HUES48 (cell line): Measurements from ENCODE around the gene TMC7.
"Not testable (repeated sequence)": the region's sequence is repeated elsewhere in the genome, so short reads cannot be mapped to it uniquely, and the experiment has no call there.

Experiments
- H3K27ac ChIP-seq: one replicate; pipeline ENCODE4 v1.7.0; 2013; ENCODE audit warnings: low read depth, low read length, inconsistent platforms
- H3K27me3 ChIP-seq: 2 replicates; pipeline ENCODE4 v1.6.1; 2013; ENCODE audit warnings: mild to moderate bottlenecking, low read length; ENCODE audit not compliant: control insufficient read depth, insufficient read depth
- H3K36me3 ChIP-seq: 2 replicates; pipeline ENCODE4 v1.6.1; 2013; ENCODE audit warnings: low read length; ENCODE audit not compliant: control insufficient read depth, insufficient read depth
- H3K4me1 ChIP-seq: 2 replicates; pipeline ENCODE4 v1.6.1; 2013; ENCODE audit warnings: mild to moderate bottlenecking, low read length; ENCODE audit not compliant: control insufficient read depth, insufficient read depth
- H3K4me3 ChIP-seq: 2 replicates; pipeline ENCODE4 v1.5.1; 2013; ENCODE audit warnings: mild to moderate bottlenecking, low read depth, low read length
- H3K9ac ChIP-seq: 2 replicates; pipeline ENCODE4 v1.6.1; 2013; ENCODE audit warnings: mild to moderate bottlenecking, low read depth, low read length, moderate library complexity
- H3K9me3 ChIP-seq: 2 replicates; pipeline ENCODE4 v1.6.1; 2013; ENCODE audit warnings: low read length; ENCODE audit not compliant: control insufficient read depth, insufficient read depth

Gene TMC7

GRCh38 chr16:18984435-18985005, 786 bp downstream of the TMC7 start:
- Histone ChIP-seq H3K27me3 (no peaks in the 10 kb centered on the region), H3K4me3 (peak overlapping the region; percentile 84), H3K9ac (peak overlapping the region; percentile 83; the same call in 1 of the 2 replicates), H3K27ac (peak overlapping the region; percentile 73), H3K4me1 (no peaks in the 10 kb centered on the region), H3K9me3 (no peaks in the 10 kb centered on the region), H3K36me3 (no peaks in the 10 kb centered on the region)

- not testable (repeated sequence) for H3K4me3 ChIP-seq, H3K4me1 ChIP-seq, H3K36me3 ChIP-seq, H3K27me3 ChIP-seq, H3K9ac ChIP-seq, H3K27ac ChIP-seq, H3K9me3 ChIP-seq
These were observed 1.5 kb downstream of the TMC7 start for GRCh38 chr16:18985256-18985655.

- not testable (repeated sequence) for H3K27me3 ChIP-seq, H3K9me3 ChIP-seq, H3K9ac ChIP-seq, H3K4me3 ChIP-seq, H3K27ac ChIP-seq, H3K36me3 ChIP-seq, H3K4me1 ChIP-seq
These were observed 8.0 kb downstream of the TMC7 start for GRCh38 chr16:18991731-18992130.

GRCh38 chr16:18993531-18993930, 9.8 kb downstream of the TMC7 start:
- not testable (repeated sequence) for H3K9ac ChIP-seq, H3K27ac ChIP-seq, H3K4me3 ChIP-seq, H3K4me1 ChIP-seq, H3K27me3 ChIP-seq, H3K9me3 ChIP-seq, H3K36me3 ChIP-seq

- not testable (repeated sequence) for H3K27me3 ChIP-seq, H3K9ac ChIP-seq, H3K36me3 ChIP-seq, H3K9me3 ChIP-seq, H3K27ac ChIP-seq, H3K4me3 ChIP-seq, H3K4me1 ChIP-seq
These were observed 10.4 kb downstream of the TMC7 start for GRCh38 chr16:18994181-18994580.

- not testable (repeated sequence) for H3K4me1 ChIP-seq, H3K27me3 ChIP-seq, H3K36me3 ChIP-seq, H3K9me3 ChIP-seq, H3K4me3 ChIP-seq, H3K27ac ChIP-seq, H3K9ac ChIP-seq
These were observed 11.7 kb downstream of the TMC7 start for GRCh38 chr16:18995406-18995805.

GRCh38 chr16:18996536-18996935, 12.8 kb downstream of the TMC7 start:
- not testable (repeated sequence) for H3K9ac ChIP-seq, H3K4me3 ChIP-seq, H3K4me1 ChIP-seq, H3K36me3 ChIP-seq, H3K27ac ChIP-seq, H3K9me3 ChIP-seq, H3K27me3 ChIP-seq

- not testable (repeated sequence) for H3K4me3 ChIP-seq, H3K9ac ChIP-seq, H3K36me3 ChIP-seq, H3K27ac ChIP-seq, H3K27me3 ChIP-seq, H3K9me3 ChIP-seq, H3K4me1 ChIP-seq
These were observed 13.3 kb downstream of the TMC7 start for GRCh38 chr16:18997001-18997400.

- H3K4me3 ChIP-seq = no peak overlapping the region
- H3K36me3 ChIP-seq = no peaks in the 10 kb centered on the region
- no peak overlapping the region for H3K27ac ChIP-seq
- no peaks in the 10 kb centered on the region for H3K27me3 ChIP-seq
- H3K9me3 ChIP-seq = no peaks in the 10 kb centered on the region
- H3K9ac ChIP-seq = no peak overlapping the region
- H3K4me1 ChIP-seq = no peaks in the 10 kb centered on the region
These were observed 15.3 kb downstream of the TMC7 start for GRCh38 chr16:18999045-18999393.

GRCh38 chr16:19001788-19002187, 18.1 kb downstream of the TMC7 start:
- Histone ChIP-seq H3K9me3 (no peaks in the 10 kb centered on the region), H3K27ac (no peak overlapping the region), H3K9ac (no peak overlapping the region), H3K4me1 (peaks cover 8% of the 10 kb centered on the region; the same call in 1 of the 2 replicates), H3K27me3 (no peaks in the 10 kb centered on the region), H3K36me3 (no peaks in the 10 kb centered on the region), H3K4me3 (no peak overlapping the region)

- Histone ChIP-seq H3K27ac (no peak overlapping the region), H3K27me3 (no peaks in the 10 kb centered on the region), H3K9me3 (no peaks in the 10 kb centered on the region), H3K4me1 (peaks cover 8% of the 10 kb centered on the region; the same call in 1 of the 2 replicates), H3K36me3 (no peaks in the 10 kb centered on the region), H3K9ac (no peak overlapping the region), H3K4me3 (no peak overlapping the region)
These were observed 20.2 kb downstream of the TMC7 start for GRCh38 chr16:19003935-19004334.
